SK-N-SH treated with all-trans-retinoic acid at 6 μM for 48 hours (cell line): Measurements from ENCODE around the gene SMAD6.

Experiments used
- CREB5 ChIP-seq: fragments of 250-450 bp; sonication (Bioruptor Pico); IDR thresholded peaks from 2 replicates; pipeline ENCODE4 v1.5.1; 2020; ENCODE audit warnings: low read depth, mild to moderate bottlenecking, moderate library complexity
- ZFP30 ChIP-seq: fragments of 450-650 bp; formaldehyde crosslinking; IDR thresholded peaks from 2 replicates; pipeline ENCODE4 v1.5.0; 2022; ENCODE audit warnings: mild to moderate bottlenecking, moderate library complexity
- TF ChIP-seq, protein P1 (sequence below): fragments of 250-450 bp; sonication (Bioruptor Pico); IDR thresholded peaks from 2 replicates; pipeline ENCODE4 v1.5.0; 2020; ENCODE audit warnings: mild to moderate bottlenecking, moderate library complexity

GRCh38 chr15:66700802-66701421 is 1.1 kb upstream of the SMAD6 start:
- TF ChIP-seq CREB5 (no peak), ZFP30 (CRISPR knock-in tag) (no peak)
- TF ChIP-seq, protein P1, sequence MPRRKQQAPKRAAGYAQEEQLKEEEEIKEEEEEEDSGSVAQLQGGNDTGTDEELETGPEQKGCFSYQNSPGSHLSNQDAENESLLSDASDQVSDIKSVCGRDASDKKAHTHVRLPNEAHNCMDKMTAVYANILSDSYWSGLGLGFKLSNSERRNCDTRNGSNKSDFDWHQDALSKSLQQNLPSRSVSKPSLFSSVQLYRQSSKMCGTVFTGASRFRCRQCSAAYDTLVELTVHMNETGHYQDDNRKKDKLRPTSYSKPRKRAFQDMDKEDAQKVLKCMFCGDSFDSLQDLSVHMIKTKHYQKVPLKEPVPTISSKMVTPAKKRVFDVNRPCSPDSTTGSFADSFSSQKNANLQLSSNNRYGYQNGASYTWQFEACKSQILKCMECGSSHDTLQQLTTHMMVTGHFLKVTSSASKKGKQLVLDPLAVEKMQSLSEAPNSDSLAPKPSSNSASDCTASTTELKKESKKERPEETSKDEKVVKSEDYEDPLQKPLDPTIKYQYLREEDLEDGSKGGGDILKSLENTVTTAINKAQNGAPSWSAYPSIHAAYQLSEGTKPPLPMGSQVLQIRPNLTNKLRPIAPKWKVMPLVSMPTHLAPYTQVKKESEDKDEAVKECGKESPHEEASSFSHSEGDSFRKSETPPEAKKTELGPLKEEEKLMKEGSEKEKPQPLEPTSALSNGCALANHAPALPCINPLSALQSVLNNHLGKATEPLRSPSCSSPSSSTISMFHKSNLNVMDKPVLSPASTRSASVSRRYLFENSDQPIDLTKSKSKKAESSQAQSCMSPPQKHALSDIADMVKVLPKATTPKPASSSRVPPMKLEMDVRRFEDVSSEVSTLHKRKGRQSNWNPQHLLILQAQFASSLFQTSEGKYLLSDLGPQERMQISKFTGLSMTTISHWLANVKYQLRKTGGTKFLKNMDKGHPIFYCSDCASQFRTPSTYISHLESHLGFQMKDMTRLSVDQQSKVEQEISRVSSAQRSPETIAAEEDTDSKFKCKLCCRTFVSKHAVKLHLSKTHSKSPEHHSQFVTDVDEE (CRISPR knock-in tag): no peak
